ENCODE results near the gene FRS3.

GRCh38 chr6:41813469-41813868 is 33.8 kb upstream of the FRS3 start:
- no peak for TF ChIP-seq CTCF (IDR thresholded peaks at IDR 0.05)
- no peak for TF ChIP-seq POLR2A (IDR thresholded peaks at IDR 0.05)
- TF ChIP-seq POLR2AphosphoS5 (IDR thresholded peaks at IDR 0.05): no peak
